Heart right ventricle (tissue), 16 donors: ENCODE data around the gene ANKRD39. TPM values are rescaled to one million over a fixed set of nuclear protein-coding genes. Genes with fewer than 3 reads are reported as not detected.

Source experiments
- ATAC-seq, 8 donors: fragments of 200-7000 bp; cut with Tn5 transposase; one replicate each; pipeline ENCODE4 v1.9.1; 2020; ENCODE audit warnings: mild to moderate bottlenecking in 8 of 8, moderate library complexity in 8 of 8, moderate number of reproducible peaks in 1 of 8
- DNase-seq, 2 donors: peaks; one replicate each; pipeline ENCODE4 v3.0.0-alpha.2; 2020
- H3K27ac ChIP-seq, 10 donors: fragments of 200-600 bp; sonication (generic) in 2 of 10; one replicate each; pipeline versions ENCODE4 v1.5.0 to v1.8.0; 2020 to 2022; ENCODE audit warnings: mild to moderate bottlenecking in 3 of 10
- H3K27me3 ChIP-seq, 7 donors: fragments of 200-600 bp; one replicate each; pipeline ENCODE4 v1.8.0; 2021 to 2022; ENCODE audit warnings: mild to moderate bottlenecking in 2 of 7
- H3K36me3 ChIP-seq, 9 donors: fragments of 200-600 bp; sonication (generic) in 1 of 9; one replicate each; pipeline versions ENCODE4 v1.5.0 to v1.8.0; 2020 to 2022; ENCODE audit warnings: mild to moderate bottlenecking in 2 of 9
- H3K4me1 ChIP-seq, 9 donors: fragments of 200-600 bp; sonication (generic) in 1 of 9; one replicate each; pipeline versions ENCODE4 v1.5.0 to v1.8.0; 2020 to 2022; ENCODE audit warnings: mild to moderate bottlenecking in 4 of 9
- H3K4me3 ChIP-seq, 10 donors: fragments of 200-600 bp; sonication (generic) in 2 of 10; one replicate each; pipeline versions ENCODE4 v1.5.0 to v1.8.0; 2020 to 2022; ENCODE audit warnings: mild to moderate bottlenecking in 7 of 10, moderate library complexity in 2 of 10
- H3K9me3 ChIP-seq, 11 donors: fragments of 200-600 bp in 10 of 11; sonication (generic) in 2 of 11; one replicate each; pipeline versions ENCODE4 v1.5.0 to v1.8.0; 2013 to 2022; ENCODE audit warnings: mild to moderate bottlenecking in 2 of 11, control low read depth in 1 of 11, moderate library complexity in 1 of 11
- CTCF ChIP-seq, 9 donors: fragments of 200-600 bp; sonication (generic) in 2 of 9; IDR thresholded peaks; one replicate each; pipeline versions ENCODE4 v1.5.0 to v1.8.0; 2021 to 2022; ENCODE audit warnings: antibody characterized with exemption in 9 of 9, mild to moderate bottlenecking in 5 of 9, moderate library complexity in 1 of 9
- WGBS, 2 donors: extraction: QIAGEN DNeasy Blood & Tissue Kit; methylation state at CpG; one replicate each; pipeline ENCODE4 v1.1.7; 2013; ENCODE audit warnings: inconsistent platforms in 1 of 2; 5-methylcytosine and 5-hydroxymethylcytosine counted together
- intact Hi-C, 10 donors: fragments of 100-400 bp; cut with DNase I; formaldehyde crosslinking; loops; one replicate each; pipeline versions ENCODE4 v1.11.1 to v1.14.2; 2022
- polyA plus RNA-seq, 2 donors: library from polyadenylated mRNA; stranded (reverse); fragments of 200-250 nt; gene quantifications; one replicate each; pipeline ENCODE4 v1.2.3, GENCODE V29; 2013
- total RNA-seq, 10 donors: library from RNA; stranded (reverse); fragmentation: NEBNext Ultra II Directional in 3 of 10; extraction: Animal tissue kit (Norgen Biotek cat#: 25700) in 3 of 10; gene quantifications; one replicate each; pipeline versions ENCODE4 v1.2.1 to v1.2.4, GENCODE V29; 2021 to 2023
- donor health status: Arrhythmogenic right ventricular cardiomyopathy.
- donor health status: ischemic (EF 13 %, LVEDD 7.1; RV severe dilation, severe dysfunction).
- donor health status: healthy with polysubstance abuse.
- donor health status: DM: no; HTN: yes; CAD: no.
- donor health status: DM: no; HTN: no; CAD: no.
- donor health status: ischemic (EF 25% LVEDD 6.9; RV normal size, moderate dysfunction).
- donor health status: ischemic (EF 25% LVEDD 5.7; RV mildly dilated, moderate dysfunction).
- donor health status: healthy.
- donor health status: DM: yes; HTN: yes; CAD: no.
- donor health status: Ischemic cardiomyopathy.
- donor health status: ischemic (EF 35%, LVEDD 5.7; RV mildly dilated, moderate dysfunction).
- donor health status: nonischemic (EF 11% LVEDD 7.7; RV severe dilation, severe dysfunction).
- donor health status: DM: yes; HTN: yes; CAD: no.
- donor health status: PGD.
- donor health status: ischemic (EF 29% LVEDD 5.4; RV normal size, mild dysfunction).
- donor health status: nonischemic (EF 23%, LVEDD 6.1; RV moderate dilation, normal function).

The ANKRD39 gene
- total and polyA plus RNA-seq, 12 donors = 14.2 to 26.5 (median 16.4) TPM

GRCh38 chr2:96828874-96829273 is 28.9 kb downstream of the ANKRD39 start:
- Histone ChIP-seq H3K4me3 (no peak overlapping the region), H3K36me3 (peaks cover 0 to 100% (median 65%) of the 10 kb centered on the region in 9 donors), H3K9me3 (no peaks in the 10 kb centered on the region), H3K4me1 (peaks cover 0 to 38% (median 21%) of the 10 kb centered on the region in 9 donors), H3K27ac (no peak overlapping the region), H3K27me3 (no peaks in the 10 kb centered on the region)
- no peak for DNase-seq
- no peak for TF ChIP-seq CTCF (IDR thresholded peaks at IDR 0.05)
- ATAC-seq = no peak
- 94 to 96% methylated on average over 13 of the region's 13 CpGs for WGBS, 2 donors
- intact Hi-C loops = no loop called here

- 95 to 97% methylated on average over 14 of the region's 14 CpGs for WGBS, 2 donors
- peaks cover 0 to 38% (median 23%) of the 10 kb centered on the region in 9 donors for H3K4me1 ChIP-seq
- no peak overlapping the region for H3K4me3 ChIP-seq
- H3K27me3 ChIP-seq = no peaks in the 10 kb centered on the region
- intact Hi-C loops = no loop called here
- no peak overlapping the region for H3K27ac ChIP-seq
- TF ChIP-seq CTCF (IDR thresholded peaks at IDR 0.05) = no peak
- ATAC-seq = no peak
- DNase-seq = no peak
- peaks cover 0 to 99% (median 65%) of the 10 kb centered on the region in 9 donors for H3K36me3 ChIP-seq
- no peaks in the 10 kb centered on the region for H3K9me3 ChIP-seq
These were observed 29.4 kb downstream of the ANKRD39 start for GRCh38 chr2:96828436-96828835.

- peaks cover 0 to 93% (median 58%) of the 10 kb centered on the region in 9 donors for H3K36me3 ChIP-seq
- no peak for TF ChIP-seq CTCF (IDR thresholded peaks at IDR 0.05)
- peaks cover 0 to 38% (median 22%) of the 10 kb centered on the region in 9 donors for H3K4me1 ChIP-seq
- no peak for DNase-seq
- intact Hi-C loops = no loop called here
- no peak overlapping the region for H3K27ac ChIP-seq
- H3K27me3 ChIP-seq = no peaks in the 10 kb centered on the region
- no peak overlapping the region for H3K4me3 ChIP-seq
- H3K9me3 ChIP-seq = no peaks in the 10 kb centered on the region
- WGBS, 2 donors = 87 to 88% methylated on average over 22 of the region's 22 CpGs
- ATAC-seq = no peak
These were observed 31.1 kb downstream of the ANKRD39 start for GRCh38 chr2:96826546-96827278.

- TF ChIP-seq CTCF (IDR thresholded peaks at IDR 0.05) = no peak
- no peak overlapping the region for H3K27ac ChIP-seq
- H3K36me3 ChIP-seq = peaks cover 0 to 79% (median 44%) of the 10 kb centered on the region in 9 donors
- no peak overlapping the region for H3K4me3 ChIP-seq
- DNase-seq (no peak), ATAC-seq (no peak)
- no peaks in the 10 kb centered on the region for H3K27me3 ChIP-seq
- H3K9me3 ChIP-seq = no peaks in the 10 kb centered on the region
- H3K4me1 ChIP-seq = peaks cover 2 to 42% (median 36%) of the 10 kb centered on the region in 9 donors
- WGBS, 2 donors = 93 to 96% methylated on average over 14 of the region's 14 CpGs
- intact Hi-C loops = no loop called here
These were observed 32.8 kb downstream of the ANKRD39 start for GRCh38 chr2:96825057-96825456.
